Astrocyte of the cerebellum (primary cell): ENCODE data around the gene ZRANB1.
"Not testable (repeated sequence)": the region's sequence is repeated elsewhere in the genome, so short reads cannot be mapped to it uniquely, and the experiment has no call there.

ENCODE experiments used
- DNase-seq: peaks from one replicate; pipeline ENCODE4 v3.0.0-alpha.2; 2011; ENCODE audit warnings: low read depth
- H3K4me3 ChIP-seq: 2 replicates; pipeline ENCODE4 v1.5.1; 2011; ENCODE audit warnings: mild to moderate bottlenecking, low read depth, low read length, moderate library complexity
- CTCF ChIP-seq: IDR thresholded peaks from 2 replicates; pipeline ENCODE4 v1.5.1; 2012; ENCODE audit warnings: low read length, low read depth, moderate library complexity, mild to moderate bottlenecking; ENCODE audit errors: missing control alignments
- in situ Hi-C: cut with HindIII; loops from 2 replicates; pipeline ENCODE4 v1.10.0; 2017; ENCODE audit warnings: low sequenced_read_pairs

Gene ZRANB1

DNA sequence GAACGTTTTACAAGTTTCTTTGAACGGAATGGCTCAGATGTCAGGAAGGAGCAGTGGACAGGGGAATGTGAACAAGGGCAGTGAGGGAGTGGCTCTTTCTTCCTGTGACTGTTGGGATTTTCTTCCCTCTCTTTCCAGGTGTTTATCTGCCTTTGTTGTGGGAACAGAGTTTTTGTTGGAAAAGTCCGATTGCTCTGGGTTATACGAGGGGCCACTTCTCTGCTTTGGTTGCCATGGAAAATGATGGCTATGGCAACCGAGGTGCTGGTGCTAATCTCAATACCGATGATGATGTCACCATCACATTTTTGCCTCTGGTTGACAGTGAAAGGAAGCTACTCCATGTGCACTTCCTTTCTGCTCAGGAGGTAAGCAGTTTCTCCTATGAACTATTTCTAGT is 41.4 kb downstream of the ZRANB1 start:
- DNase-seq = no peak
- in situ Hi-C loops = no loop called here
- no peak for TF ChIP-seq CTCF
- no peak overlapping the region for H3K4me3 ChIP-seq

GRCh38 chr10:124984376-124984775 is 42.5 kb downstream of the ZRANB1 start:
- no peak for DNase-seq
- in situ Hi-C loops = no loop called here
- no peak for TF ChIP-seq CTCF
- H3K4me3 ChIP-seq = no peak overlapping the region

DNA sequence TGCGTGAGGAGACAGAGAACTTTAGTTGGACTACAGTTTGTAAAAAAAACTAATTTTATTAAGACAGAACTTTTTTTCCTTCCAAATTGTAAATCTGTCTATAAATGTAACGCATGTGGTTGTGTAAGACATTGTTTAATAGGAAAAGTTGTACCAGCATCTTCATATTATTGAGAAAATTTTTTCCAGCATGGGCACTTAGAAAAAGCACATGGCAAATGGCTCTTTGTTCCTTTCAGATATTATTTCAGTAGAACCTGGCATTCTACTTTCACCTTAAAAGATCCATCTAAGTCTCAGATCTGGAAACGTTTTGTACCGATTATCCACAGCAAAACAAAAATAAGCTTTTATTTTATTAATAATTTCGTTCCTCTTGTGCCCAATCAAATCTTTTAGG is 43.2 kb downstream of the ZRANB1 start:
- no peak for DNase-seq
- TF ChIP-seq CTCF = no peak
- in situ Hi-C loops = no loop called here
- H3K4me3 ChIP-seq = no peak overlapping the region

- no peak overlapping the region for H3K4me3 ChIP-seq
- in situ Hi-C loops = no loop called here
Measured at GRCh38 chr10:124987788-124988187, 45.9 kb downstream of the ZRANB1 start.

DNA sequence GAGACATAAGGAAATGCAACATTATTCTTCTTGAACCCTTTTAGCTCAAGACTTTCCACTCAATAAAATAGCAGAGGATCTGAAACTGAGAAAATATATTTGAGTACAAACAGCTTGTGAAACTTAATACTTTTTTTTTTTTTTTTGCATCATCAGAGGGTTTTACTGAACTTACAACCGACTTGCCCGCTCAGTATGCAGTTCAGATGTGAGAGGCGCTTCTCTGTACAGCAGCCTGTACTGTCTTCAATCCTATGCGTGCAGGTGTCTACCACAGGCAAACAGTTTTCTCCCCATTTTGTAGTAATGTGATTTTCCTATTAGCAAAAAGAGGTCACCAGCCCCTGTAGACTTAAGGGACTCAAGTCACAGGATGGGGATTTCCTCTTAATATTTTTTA is 46.8 kb downstream of the ZRANB1 start:
- DNase-seq, H3K4me3 ChIP-seq, in situ Hi-C loops: not testable (repeated sequence)

More at GRCh38 chr10:124987788-124988187, 45.9 kb downstream of the ZRANB1 start:
- TF ChIP-seq CTCF = no peak
- no peak for DNase-seq

- in situ Hi-C loops = no loop called here
- DNase-seq = no peak
- TF ChIP-seq CTCF = no peak
- H3K4me3 ChIP-seq = no peak overlapping the region
Measured at GRCh38 chr10:124989526-124989925, 47.6 kb downstream of the ZRANB1 start.

DNA sequence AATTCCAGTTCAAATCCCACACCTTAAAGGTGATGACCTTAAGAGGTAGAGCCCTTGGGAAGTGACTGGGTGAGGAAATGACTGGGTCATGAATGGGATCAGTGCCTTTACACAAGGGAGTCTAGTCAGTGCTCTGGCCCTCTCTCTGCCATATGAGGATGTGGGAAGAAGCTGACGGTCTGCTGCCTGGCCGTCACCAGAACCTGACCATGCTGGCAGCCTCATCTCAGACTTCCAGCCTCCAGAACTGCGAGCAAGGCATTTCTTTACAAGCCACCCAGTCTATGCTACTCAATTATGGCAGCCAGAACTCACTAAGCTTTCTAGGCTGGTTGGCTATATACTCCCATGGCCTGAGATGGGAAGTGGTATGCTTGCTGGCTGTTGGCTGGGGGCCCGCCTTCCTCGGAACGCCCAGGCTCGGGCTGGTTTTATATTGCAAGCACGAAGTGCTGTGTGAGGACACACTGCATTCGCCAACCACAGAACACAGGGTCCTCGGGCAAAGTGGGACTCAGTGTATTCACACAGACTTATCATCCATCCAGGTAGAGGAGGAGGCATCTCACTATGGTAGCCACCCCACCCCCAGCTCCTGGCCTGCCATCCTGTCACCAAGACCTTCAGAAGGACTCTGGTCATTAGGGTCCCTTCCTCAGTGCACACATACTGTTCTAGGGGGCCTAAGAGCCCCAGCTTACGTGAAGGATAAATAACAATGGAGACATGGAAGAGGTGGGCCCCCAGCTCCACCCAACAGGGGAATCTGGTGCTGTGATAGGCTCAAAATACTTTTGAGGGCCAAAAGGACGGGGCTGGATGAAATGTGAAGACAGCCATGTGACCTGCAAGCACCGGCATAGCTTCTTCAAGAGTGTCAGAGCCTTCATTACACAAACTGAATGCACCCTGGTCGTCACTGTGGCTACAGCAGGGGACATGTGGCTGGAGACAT is 49.0 kb downstream of the ZRANB1 start:
- in situ Hi-C loops = loop anchor here (5.0 kb wide), 3 partner anchors 51 to 156 kb away; no protein-coding TSS in a partner anchor
- H3K4me3 ChIP-seq = no peak overlapping the region
- DNase-seq = no peak
- no peak for TF ChIP-seq CTCF
